NCI-H146 treated with DMSO at 0.1 percent for 48 hours (cell line): Measurements from ENCODE around the gene POP4.
"Not testable (repeated sequence)": the region's sequence is repeated elsewhere in the genome, so short reads cannot be mapped to it uniquely, and the experiment has no call there.

Experiments
- DNase-seq: peaks from one replicate; lab custom pipeline; 2025; ENCODE audit not compliant: unreplicated experiment; lab: John Stamatoyannopoulos, UW

POP4 gene, protein sequence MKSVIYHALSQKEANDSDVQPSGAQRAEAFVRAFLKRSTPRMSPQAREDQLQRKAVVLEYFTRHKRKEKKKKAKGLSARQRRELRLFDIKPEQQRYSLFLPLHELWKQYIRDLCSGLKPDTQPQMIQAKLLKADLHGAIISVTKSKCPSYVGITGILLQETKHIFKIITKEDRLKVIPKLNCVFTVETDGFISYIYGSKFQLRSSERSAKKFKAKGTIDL

DNA sequence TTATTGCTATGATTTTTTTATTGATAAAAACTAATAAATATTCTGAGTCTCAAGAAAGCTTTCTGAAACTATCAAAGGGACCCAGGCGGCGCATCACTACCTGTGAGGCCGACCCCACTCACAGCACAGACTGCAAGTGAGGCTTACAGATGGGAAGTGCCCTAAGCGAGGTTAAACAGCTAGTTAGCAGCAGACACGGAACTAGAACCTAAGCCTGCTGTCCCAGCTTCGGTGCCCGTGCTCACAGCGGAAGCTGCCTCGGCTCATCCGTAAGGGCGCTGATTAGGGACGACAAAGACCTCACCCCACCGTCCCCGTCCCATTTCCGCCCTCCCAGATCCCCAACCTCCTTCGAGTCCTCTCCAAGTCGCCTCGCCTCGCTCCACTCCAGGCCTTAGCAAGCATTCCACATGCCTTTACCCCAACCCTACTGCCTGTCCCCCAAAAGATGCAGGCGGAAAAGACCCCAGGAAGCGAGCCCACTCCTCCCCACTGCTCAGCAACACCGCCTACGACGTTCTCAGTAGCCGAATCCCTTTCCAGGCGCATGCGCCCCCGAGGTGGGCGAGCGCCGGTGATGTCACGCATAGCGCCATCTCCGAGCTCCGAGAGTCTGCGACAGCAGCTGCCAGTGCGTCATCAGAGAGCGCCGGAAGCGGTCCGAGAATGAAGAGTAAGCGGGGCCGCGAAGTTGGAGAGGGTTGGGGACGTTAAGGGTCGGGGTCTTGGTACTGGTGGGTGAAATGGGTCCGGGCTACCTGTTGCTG lies at the start of gene POP4:
Gene POP4 (plus strand): TSS at position 631 of the 767 bp plus-strand sequence. CDS start 36 bp downstream, at position 667.
- DNase-seq: peak; percentile 86

DNA sequence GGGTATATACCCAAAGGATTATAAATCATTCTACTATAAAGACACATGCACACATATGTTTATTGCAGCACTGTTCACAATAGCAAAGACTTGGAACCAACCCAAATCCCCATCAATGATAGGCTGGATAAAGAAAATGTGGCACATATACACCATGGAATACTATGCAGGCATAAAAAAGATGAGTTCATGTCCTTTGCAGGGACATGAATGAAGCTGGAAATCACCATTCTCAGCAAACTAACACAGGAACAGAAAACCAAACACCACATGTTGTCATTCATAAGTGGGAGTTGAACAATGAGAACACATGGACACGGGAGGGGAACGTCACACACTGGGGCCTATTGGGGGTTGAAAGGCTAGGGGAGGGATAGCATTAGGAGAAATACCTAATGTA lies 47.0 kb upstream of the POP4 start:
- DNase-seq: not testable (repeated sequence)

DNA sequence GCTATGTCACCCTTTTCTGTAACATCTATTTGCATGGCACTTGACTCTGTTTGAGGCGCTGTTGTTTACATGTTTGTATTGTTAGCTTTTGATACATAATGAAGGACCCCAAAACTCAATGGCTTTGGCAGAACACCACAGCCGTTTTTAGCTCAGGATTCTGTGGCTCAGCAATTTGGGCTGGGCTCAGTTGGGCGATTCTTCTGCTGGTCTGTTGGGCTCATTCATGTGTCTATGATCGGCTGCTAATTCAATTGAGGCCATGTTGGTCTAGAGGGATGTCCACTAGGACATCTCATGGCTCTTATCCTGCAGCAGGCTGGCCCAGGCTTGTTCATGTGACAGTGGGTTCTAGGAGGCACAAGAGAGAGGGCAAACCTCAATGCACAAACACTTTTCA lies 46.3 kb upstream of the POP4 start:
- no peak for DNase-seq

DNA sequence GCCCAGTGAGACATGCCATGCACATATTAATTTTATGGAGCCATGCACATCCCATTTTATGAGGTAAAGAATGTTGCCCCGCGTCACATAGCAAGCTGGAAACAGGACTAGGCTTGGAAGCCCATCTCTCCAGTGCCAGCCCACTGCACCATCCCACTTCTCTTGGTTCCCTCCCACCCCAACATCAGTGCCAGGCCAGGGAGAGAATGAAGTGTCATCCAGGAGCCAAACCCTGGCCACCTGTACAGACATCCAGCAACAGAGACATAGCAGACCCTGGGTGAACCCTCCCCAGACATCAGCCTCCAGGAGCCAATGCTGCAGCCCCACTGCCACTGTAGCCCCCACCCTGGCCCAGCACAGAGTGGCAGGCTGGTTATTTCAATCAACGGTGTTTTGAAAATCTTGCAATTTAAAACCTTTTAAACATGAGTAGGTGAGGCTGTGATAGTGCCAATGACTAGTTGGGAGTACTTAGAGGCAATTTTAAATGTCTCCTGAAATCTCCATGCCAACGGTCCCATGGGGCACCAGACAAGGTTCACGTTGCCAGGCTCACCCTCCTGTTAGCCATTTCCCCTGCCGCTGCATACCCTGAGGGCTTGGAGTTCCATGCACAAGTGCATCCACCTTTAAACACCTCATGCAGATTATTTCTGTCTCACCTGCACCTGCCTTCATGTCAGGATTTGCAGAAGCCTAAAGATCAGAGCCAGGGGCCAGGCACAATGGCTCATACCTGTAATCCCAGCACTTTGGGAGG lies 45.6 kb upstream of the POP4 start:
- no peak for DNase-seq

DNA sequence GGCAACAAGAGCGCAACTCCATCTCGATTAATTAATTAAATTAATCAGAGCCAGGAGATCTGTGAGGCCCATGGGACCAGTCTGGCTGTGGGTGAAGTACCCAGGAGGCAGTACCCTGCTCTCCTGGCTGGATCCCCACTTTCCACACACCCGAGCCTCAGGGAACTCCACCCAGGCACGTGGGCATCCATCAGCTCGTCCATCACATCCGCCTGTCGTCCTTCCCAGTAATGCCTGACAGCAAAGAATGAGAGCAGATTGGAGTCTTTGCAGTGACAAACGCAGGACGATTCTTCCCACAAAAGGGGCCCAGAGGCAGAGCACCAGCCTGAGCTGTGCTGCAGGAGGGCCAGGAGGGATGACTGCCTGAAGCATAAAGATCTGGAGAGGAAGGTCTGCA lies 44.5 kb upstream of the POP4 start:
- DNase-seq: no peak

DNA sequence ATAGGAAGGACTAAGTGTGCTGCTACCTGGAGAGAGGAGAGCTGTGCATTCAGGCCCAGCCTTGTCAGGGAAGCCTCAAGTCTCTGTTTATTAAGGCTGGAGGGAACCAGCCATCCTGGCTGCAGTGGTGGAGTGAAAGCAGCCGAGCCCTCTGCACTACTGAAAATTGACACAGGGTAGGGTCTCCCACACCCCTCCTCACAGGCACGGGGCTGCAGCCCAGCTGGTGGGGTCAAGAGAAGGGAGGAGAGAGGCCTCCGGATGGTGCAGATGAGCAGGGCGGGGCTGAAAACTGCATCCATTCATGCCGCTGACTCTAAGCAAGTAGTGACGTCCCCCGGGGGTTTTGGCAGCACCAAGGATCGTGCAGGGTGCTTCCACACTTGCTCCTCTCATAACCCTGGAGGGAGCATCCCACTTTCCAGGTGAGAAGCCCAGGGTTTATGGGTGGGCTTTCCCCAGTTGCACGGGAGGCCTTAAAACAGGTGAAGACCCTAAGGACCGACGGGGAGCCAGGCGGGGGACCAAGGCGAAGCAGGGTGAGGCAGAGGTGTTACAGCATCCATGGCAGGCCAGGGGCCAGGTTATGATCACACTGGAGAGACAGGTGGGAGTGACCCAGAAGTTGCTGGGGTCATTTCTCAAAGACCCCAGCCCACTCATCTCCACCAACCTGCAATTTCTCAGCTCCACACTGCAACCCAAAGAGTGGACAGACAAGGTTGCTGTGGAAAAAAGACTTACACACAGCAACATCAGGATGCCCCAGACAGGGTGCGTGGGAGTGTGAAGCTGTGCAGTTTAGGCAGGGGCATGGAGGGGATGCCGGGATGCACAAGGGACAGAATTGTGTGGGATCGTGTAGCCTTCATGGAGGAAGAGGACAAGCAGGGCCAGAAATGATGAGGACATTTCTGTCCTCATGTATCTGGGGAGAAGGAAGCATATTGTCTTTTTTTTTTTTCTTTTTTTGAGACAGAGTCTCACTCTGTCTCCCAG lies 43.5 kb upstream of the POP4 start:
- DNase-seq: no peak

DNA sequence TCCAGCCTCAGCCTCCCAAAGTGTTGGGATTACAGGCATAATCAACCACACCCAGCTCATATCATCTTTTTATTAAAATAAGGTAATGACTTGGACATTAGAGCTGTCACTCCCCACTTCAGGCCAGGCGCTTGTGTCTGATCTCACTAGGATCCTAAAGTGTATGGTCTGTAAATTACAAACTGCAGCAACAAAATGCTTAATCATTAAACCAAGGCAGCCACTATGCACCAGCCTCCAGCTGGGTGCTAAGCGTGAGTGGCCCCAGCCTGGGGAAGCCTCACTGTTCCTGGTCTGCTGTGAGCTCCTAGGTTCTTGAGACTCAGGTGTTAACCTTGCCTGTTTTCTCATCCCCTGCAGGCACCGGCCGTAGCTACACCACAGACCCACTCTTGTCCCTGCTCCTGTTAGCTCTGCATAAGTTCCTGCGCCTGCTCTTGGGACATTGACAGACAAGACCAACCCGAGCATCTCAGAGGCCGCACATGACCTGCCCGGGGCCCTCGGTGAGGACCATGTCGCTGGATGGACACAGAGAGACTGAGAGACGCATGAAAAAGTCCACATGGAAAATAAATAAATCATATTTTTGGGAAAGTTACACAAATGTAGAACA lies 42.5 kb upstream of the POP4 start:
- no peak for DNase-seq

DNA sequence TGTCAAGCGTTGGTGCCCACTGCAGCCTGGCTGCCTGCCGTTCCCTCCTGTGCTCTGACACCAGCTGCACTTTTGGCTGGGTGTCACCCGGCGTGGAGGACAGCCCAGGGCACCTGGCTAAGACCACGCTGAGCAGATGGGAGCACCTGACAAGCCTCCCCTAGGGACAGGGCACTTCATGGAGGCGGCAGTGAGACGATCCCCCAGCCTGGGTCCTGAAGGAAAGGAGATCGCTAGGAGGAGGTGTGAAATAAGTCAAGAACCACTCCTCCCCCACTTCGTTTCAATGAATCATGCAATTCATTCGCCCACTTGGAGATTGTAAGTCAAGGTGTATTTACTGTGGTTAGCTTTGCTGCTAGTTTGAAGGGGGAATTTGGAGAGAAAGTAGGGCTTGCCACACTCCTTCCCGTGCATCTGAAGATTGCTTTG lies 41.5 kb upstream of the POP4 start:
- DNase-seq: no peak

DNA sequence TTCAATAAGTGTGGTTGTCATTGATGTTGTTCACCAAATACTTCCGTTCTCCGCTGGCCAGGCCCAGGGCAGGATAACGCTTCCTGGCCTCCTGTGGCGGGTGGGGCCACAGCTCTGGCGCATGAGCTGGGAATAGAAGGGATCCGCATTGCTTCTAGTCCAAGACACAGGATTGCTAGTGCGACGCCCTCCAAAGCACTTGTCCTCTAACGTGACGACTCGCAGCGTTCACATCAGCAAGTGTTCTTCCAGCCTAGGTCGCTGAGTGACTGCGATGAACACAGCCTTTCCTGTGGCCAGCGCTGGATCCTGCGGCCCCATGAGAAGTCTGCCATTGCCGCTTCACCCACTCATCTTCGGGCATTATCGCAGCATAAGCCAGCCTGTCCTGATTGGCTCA lies 40.9 kb upstream of the POP4 start:
- DNase-seq: no peak

DNA sequence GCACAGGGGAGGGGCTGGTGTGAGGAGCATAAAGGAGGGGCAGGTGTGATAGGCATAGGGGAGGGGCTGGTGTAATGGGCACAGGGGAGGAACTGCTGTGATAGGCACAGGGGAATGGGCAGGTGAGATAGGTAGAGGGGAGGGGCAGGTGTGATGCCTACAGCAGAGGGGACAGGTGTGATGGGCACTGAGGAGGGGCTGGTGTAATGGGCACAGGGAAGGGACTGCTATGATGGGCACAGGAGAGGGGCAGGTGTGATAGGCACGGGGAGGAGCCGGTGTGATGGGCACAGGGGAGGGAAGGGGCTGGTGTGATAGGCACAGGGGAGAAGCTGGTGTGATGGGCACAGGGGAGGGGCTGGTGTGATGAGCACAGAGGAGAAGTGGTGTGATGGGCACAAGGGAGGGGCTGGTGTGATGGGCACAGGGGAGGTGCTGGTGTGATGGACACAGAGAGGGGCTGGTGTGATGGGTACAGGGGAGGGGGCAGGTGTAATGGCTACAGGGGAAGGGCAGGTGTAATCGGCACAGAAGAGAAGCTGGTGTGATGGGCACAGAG lies 39.5 kb upstream of the POP4 start:
- no peak for DNase-seq

DNA sequence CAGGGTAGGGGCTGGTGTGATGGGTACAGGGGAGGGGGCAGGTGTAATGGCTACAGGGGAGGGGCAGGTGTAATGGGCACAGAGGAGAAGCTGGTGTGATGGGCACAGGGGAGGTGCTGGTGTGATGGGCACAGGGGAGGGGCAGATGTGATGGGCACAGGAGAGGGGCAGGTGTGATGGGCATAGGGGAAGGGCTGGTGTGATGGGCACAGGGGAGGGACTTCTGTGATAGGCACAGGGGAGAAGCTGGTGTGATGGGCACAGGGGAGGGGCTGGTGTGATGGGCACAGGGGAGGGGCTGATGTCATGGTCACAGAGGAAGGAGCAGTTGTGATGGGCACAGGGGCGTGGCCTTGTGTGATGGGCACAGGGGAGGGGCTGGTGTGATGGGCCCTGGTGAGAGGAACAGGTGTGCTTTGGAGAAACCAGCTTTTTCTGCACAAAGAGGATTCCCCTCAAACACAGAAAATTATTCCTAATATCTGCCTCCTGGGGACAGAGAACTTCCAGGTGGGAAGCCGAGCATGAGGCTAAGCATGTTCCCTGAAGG lies 38.6 kb upstream of the POP4 start:
- DNase-seq: no peak

DNA sequence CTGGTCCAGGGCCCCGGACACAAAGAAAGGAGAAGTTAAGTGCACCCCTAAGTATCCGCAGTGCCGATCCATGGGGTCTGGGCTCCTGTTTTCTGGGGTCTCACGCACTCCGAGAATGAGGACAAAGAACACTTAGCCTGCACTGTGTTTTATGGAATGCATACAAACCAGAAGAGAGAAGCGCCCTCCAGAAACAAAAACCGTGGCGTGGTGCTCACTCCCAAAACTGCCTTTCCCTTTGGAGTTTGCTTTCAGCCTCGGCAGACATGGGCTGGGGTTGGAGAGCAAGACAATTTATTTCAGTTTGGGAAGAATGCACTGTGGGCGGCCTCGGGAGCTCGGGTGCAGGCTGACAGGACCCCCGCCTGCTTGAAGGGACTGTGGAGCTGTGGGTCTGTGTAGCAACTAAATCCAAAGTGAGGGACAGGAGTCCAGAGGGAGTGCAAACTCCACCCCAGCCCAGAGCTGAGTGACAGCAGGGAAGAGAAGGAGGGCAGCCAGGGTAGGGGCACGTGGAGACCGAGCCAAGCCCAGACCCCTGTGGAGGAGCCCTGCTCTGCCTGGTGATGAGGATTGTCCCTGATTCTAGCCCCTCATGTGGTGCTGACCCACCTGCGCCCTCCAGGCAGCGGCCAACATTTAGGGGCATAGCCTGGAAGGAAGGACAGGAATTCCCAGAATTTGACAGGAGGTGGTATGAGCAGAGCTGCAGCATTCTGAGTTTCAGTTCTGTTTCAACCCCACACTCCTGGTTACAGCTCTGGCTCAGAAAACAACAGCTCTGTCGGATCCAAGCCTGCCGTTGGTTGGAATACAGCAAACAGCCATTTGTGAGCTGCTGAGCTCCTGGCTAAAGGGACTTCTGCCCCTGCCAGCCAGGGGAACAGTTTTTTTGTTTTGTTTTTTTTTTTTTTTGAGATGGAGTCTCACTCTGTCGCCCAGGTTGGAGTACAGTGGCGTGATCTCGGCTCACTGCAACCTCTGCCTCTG lies 37.8 kb upstream of the POP4 start:
- DNase-seq: no peak

DNA sequence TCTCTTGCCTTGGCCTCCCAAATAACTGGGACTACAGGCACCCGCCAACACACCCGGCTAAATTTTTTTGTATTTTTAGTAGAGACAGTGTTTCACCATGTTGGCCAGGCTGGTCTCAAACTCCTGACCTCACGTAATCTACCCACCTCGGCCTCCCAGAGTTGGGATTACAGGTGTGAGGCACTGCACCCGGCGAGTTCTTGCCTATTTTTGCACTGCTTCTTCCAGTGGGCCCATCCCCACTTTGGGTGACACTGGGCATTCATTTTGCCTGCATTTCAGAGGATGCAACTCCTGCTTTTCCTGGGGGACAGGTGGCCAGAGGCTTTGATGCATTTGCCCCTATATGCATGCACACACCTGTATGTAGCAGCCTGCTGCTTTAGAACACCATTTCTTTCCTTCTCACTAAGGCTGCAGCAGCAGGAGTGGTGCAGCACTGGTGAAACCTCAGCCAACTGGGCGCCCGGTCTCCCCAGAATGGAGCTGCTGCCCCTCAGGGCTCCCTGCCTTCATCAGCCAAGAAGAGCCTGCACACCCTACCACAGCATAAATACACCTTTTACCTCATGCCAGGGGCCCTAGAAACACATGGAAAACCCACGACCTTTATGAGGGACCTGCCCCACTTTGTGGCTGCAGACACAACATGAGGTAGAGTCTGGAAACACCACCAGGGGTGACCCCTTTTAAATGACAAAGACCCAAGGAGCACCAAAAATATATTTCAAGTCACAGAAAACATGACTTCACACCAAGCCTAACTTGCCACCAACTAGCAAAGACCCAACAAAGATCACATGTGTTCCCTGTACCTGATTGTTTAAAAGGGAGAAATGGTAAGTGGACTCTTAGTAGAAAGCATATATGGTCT lies 36.8 kb upstream of the POP4 start:
- DNase-seq: no peak

DNA sequence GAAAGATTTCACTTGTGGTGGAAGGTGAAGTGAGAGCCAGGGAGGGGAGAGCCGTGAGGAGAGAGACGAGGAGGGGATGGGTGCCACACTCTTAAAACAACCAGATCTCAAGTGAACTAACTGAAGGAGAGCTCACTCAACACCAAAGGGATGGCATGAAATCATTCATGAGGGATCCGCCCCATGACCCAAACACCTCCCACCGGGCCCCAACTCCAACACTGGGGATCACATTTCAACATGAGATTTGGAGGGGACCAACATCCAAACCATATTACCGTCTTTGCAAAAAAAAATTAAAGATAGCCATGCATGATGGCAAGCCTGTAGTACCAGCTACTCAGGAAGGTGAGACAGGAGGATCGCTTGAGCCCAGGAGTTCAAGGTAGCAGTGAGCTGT lies 34.9 kb upstream of the POP4 start:
- DNase-seq: no peak

DNA sequence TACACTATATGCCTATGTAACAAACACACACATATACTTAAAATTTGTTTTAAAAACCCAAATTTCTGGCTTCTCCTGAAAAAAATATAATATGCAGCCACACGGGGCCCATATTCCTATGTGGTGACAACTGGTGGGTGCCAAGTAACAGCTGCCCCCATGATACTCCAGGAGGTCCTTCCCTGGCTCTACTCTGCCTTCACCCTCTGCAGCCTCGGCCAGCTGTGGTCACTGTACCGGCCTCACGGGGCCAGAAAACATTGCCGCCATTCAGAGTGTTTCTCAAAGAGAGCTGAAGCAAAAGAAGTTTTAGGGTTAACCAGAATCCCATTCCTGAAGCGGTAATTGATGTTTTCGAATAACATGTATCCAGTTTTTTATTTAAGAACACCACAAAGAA lies 32.6 kb upstream of the POP4 start:
- DNase-seq: no peak

DNA sequence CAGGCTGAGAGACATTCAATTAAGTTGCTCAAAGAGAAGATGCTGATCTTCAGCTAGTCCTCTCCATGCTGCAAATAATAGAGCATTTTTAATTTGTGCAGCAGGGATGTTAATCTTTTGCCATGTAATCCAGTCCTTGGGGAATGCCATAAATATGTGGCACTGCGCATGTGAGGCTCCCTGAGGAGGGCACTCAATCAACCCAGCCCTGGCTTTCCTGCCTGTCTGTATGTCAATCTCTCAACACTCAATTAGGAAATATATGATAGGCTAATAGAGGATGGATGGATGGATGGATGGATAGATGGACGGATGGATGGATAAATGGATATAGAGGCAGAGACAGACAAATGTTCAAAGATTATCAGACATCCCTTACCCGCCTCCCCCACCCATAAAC lies 31.6 kb upstream of the POP4 start:
- no peak for DNase-seq

DNA sequence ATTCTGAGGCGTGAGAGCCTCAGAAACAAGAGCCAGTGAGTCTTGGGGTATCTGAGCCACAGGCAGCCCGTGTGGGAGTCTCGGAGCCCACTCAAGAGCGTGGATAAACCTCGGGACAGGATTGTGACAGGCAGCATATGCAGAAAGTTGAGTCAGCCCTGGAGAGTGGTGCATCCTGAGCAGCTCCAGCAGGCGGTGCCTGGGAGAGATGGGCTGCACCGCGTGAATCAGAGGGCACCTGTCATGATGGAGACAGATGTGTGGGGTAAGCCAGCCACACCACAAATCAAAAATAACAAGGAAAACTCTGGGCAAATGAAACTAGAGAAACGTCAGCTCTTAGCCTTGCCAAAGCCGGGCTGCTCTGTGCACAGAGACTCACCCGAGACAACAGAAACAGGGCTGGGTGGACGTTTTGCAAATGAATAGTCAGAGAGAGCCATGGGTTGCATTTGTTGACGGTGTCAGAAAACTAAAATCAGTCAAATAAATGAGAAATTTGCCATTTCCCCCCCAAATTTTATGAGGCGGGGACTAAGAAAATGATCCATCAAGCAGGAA lies 30.0 kb upstream of the POP4 start:
- no peak for DNase-seq
